ENCODE data around the gene NOXA1. TPM values are rescaled to one million over a fixed set of nuclear protein-coding genes. Genes with fewer than 3 reads are reported as not detected.
A peak's percentile ranks its signal among the peaks of the same experiment; 100 is the strongest.

The NOXA1 gene
- total RNA-seq, 1 donor from 2014 or later: 6.9 TPM

DNA sequence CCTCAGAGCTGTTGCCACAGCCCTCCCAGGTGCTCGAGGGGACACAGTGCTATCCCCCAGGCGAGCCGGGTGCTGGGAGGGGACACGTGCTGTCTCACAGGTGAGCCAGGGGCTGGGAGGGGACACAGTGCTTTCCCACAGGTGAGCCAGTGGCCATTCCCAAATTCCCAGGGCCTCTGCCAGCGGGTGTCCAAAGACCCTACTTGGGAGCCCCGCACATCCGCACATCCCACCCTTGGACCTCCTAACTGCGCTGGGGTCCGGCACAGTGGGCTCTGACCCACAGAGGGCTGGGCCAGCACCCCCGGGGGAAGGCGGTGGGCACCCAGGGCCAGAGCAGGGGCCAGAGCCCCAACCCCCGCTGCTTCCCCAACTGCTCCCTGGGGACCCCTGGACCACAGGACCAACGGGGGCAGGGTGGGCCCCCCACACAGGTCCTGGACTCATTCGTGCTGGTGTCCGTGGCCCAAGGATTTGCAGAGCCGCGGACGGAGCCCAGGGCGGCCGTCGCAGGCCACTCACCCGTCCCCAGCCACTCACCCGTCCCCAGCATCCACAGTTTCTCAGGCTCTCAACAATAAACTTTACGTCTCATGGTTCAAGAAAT lies 18.1 kb upstream of the NOXA1 start:
- intact Hi-C loops (cut with DNase I): no loop called here
- DNase-seq: no peak

DNA sequence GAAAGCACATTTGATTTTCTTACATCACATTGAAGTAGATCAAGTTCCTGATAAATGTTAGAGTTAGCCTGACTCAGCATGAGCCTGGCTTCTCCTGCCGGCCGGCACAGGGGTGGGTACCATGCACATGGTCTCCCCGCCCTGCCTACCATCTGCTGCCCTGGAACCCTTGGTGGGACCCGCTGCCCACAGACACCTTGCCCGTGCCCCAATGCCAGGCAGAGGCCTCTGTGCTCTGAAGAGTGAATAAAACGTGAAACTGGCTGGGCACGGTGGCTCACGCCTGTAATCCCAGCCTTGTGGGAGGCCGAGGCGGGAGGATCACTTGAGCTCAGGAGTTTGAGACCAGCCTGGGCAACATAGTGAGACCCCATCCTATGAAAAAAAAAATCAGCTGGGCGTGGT lies 17.5 kb upstream of the NOXA1 start:
- intact Hi-C loops (cut with DNase I): no loop called here
- H3K9me3 ChIP-seq: no peaks in the 10 kb centered on the region
- H3K27me3 ChIP-seq (ENCODE audit: low read depth): peaks cover 5% of the 10 kb centered on the region
- peaks cover 27% of the 10 kb centered on the region for H3K4me1 ChIP-seq
- ATAC-seq (no peak), DNase-seq (no peak)
- TF ChIP-seq, protein P1, sequence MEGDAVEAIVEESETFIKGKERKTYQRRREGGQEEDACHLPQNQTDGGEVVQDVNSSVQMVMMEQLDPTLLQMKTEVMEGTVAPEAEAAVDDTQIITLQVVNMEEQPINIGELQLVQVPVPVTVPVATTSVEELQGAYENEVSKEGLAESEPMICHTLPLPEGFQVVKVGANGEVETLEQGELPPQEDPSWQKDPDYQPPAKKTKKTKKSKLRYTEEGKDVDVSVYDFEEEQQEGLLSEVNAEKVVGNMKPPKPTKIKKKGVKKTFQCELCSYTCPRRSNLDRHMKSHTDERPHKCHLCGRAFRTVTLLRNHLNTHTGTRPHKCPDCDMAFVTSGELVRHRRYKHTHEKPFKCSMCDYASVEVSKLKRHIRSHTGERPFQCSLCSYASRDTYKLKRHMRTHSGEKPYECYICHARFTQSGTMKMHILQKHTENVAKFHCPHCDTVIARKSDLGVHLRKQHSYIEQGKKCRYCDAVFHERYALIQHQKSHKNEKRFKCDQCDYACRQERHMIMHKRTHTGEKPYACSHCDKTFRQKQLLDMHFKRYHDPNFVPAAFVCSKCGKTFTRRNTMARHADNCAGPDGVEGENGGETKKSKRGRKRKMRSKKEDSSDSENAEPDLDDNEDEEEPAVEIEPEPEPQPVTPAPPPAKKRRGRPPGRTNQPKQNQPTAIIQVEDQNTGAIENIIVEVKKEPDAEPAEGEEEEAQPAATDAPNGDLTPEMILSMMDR (IDR thresholded peaks at IDR 0.05): no peak
- H3K4me3 ChIP-seq: no peak overlapping the region
- no peak overlapping the region for H3K27ac ChIP-seq
- no peaks in the 10 kb centered on the region for H3K36me3 ChIP-seq

More for the DNA sequence above, 18.1 kb upstream of the NOXA1 start:
- H3K4me3 ChIP-seq: no peak overlapping the region
- peaks cover 24% of the 10 kb centered on the region for H3K4me1 ChIP-seq
- H3K36me3 ChIP-seq: no peaks in the 10 kb centered on the region
- H3K27ac ChIP-seq: no peak overlapping the region
- no peak for ATAC-seq
- TF ChIP-seq, protein P1 (IDR thresholded peaks at IDR 0.05): no peak
- no peaks in the 10 kb centered on the region for H3K9me3 ChIP-seq
- peaks cover 5% of the 10 kb centered on the region for H3K27me3 ChIP-seq (ENCODE audit: low read depth)

DNA sequence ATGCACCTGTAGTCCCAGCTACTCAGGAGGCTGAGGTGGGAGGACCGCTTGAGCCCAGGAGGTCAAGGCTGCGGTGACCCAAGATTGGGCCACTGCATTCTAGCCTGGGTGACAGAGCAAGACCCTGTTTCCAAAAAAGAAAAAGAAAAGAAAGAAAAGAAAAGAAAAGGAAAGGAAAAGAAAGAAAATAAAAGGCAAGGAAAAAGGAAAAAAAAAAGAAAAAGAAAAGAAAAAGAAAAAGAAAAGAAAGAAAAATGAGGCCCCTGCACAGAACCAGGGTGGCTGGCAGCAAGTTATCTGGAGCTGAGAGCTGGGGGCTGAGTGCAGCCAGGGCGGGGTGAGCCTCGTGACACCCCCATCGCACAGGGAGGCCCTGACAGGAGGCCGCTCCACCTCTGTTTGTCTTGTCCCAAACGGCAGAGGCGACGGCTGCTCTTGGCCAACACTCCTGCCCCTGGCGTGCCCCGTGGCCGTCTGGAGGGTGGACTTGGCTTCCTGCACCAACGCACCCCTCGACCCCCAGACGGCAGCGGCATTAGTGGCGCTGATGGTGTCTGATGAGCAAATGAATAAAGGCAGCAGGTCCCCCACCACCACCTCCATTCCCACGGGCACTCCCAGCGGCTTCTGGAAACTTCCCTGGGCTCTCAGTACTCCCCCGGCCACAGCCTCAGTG lies 17.0 kb upstream of the NOXA1 start:
- DNase-seq (no peak), ATAC-seq (peak in 1 of 2 donors; percentile 11)
- peaks cover 5% of the 10 kb centered on the region for H3K27me3 ChIP-seq (ENCODE audit: low read depth)
- intact Hi-C loops (cut with DNase I): no loop called here
- peaks cover 32% of the 10 kb centered on the region for H3K4me1 ChIP-seq
- TF ChIP-seq, protein P1 (IDR thresholded peaks at IDR 0.05): no peak
- peak overlapping the region; percentile 43 for H3K4me3 ChIP-seq
- peak overlapping the region; percentile 13 for H3K27ac ChIP-seq
- no peaks in the 10 kb centered on the region for H3K36me3 ChIP-seq
- H3K9me3 ChIP-seq: no peaks in the 10 kb centered on the region

DNA sequence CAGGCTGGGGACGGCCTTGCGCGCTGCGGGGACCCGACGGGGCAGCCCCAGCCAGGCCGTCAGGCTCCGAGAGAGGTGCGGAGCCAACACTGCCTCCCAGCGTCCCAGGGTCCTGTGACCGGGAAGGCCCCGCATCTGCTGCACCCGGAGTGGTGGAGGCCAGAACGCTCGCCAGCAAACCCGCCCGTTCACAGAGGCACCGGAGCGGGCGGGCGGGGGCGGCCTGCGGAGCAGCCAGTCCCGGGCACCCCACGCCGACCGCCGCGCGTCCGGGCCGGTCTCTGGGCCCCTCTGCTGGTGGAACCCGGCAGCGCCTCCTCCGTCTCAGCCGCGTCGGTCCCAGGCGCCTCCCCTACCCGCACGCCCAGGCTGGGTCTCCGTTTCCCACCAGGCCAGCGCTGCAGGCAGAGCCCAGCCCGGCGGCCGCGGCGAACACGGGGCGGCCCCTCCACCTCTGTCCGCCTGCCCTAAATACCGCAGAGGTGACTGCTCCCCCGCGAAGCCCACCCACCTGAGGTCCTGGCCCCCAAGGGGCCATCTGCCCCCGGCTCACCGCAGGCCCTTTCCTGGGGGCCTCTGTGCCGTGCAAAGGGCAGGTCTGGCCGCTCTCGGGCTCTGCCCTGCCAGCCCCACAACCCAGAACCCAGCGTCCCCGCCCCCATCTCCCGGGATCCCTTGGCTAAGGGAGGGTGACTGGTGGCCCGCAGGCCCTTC lies 16.2 kb upstream of the NOXA1 start:
- Histone ChIP-seq H3K9me3 (no peaks in the 10 kb centered on the region), H3K4me3 (peak overlapping the region; percentile 43), H3K4me1 (peaks cover 39% of the 10 kb centered on the region), H3K36me3 (no peaks in the 10 kb centered on the region), H3K27ac (peak overlapping the region; percentile 13), H3K27me3 (ENCODE audit: low read depth) (peaks cover 5% of the 10 kb centered on the region)
- intact Hi-C loops (cut with DNase I): no loop called here
- TF ChIP-seq, protein P1 (IDR thresholded peaks at IDR 0.05): peak; percentile 84
- DNase-seq (peak; percentile 73), ATAC-seq (peak; percentile 85 to 86)

DNA sequence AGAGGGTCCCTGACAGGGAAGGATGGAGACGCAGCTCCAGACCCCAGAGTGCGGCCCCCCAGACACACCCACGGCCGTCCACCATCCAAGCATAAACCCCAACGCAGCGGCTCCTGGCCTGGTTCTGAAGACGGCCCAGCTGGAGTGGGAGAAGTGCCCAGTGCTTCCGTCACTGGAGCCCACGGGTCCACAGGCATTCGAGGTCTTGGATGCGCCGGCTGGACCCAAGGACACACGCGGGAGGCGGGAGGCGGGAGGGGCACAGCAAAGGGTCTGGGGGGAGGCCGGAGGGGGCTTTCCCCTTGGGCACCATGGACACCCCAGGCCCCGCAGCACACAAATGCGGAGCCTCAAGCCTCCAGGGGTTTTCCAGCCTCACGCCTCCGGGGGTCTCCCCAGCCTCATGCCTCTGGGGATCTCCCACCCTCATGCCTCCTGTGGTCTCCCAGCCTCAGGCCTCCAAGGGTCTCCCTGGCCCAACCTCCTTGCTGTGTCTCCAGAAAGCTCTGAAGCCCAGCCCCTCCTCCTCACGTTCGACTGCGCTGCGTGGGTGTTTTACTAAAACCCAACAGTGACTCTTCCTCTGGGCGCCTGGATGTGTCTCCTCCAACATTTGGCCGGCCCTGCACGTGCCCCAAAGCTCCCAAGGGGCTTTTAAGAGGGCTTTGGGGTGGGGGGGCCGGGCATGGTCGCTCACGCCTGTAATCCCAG lies 15.4 kb upstream of the NOXA1 start:
- peaks cover 5% of the 10 kb centered on the region for H3K27me3 ChIP-seq (ENCODE audit: low read depth)
- DNase-seq (no peak), ATAC-seq (no peak)

More for the DNA sequence above, 15.4 kb upstream of the NOXA1 start:
- Histone ChIP-seq H3K4me3 (peak overlapping the region; percentile 43), H3K4me1 (peaks cover 44% of the 10 kb centered on the region), H3K36me3 (no peaks in the 10 kb centered on the region), H3K9me3 (no peaks in the 10 kb centered on the region), H3K27ac (peak overlapping the region; percentile 13)
- intact Hi-C loops (cut with DNase I): no loop called here
- TF ChIP-seq, protein P1 (IDR thresholded peaks at IDR 0.05): no peak
